Lower lobe of right lung (tissue), 2 donors: ENCODE results near the gene PTPN2. TPM values are rescaled to one million over a fixed set of nuclear protein-coding genes. Genes with fewer than 3 reads are reported as not detected.

Experiments used
- ATAC-seq, 2 donors: fragments of 200-7000 bp; cut with Tn5 transposase; one replicate each; pipeline ENCODE4 v1.9.1; 2020 to 2022; ENCODE audit warnings: mild to moderate bottlenecking in 2 of 2, moderate library complexity in 2 of 2
- DNase-seq: peaks from one replicate; pipeline ENCODE4 v3.0.0-alpha.2; 2020
- H3K27ac ChIP-seq: fragments of 200-600 bp; one replicate; pipeline ENCODE4 v1.8.0; 2022
- H3K27me3 ChIP-seq: fragments of 200-600 bp; one replicate; pipeline ENCODE4 v1.8.0; 2022; ENCODE audit warnings: low read depth
- H3K36me3 ChIP-seq: fragments of 200-600 bp; one replicate; pipeline ENCODE4 v1.8.0; 2022; ENCODE audit warnings: mild to moderate bottlenecking
- H3K4me1 ChIP-seq: fragments of 200-600 bp; one replicate; pipeline ENCODE4 v1.8.0; 2022
- H3K4me3 ChIP-seq: fragments of 200-600 bp; one replicate; pipeline ENCODE4 v1.8.0; 2022; ENCODE audit warnings: mild to moderate bottlenecking
- H3K9me3 ChIP-seq: fragments of 200-600 bp; one replicate; pipeline ENCODE4 v1.8.0; 2022
- intact Hi-C: fragments of 100-400 bp; cut with DNase I; formaldehyde crosslinking; loops from one replicate; pipeline ENCODE4 v1.11.0; 2022
- total RNA-seq: library from RNA; stranded (reverse); fragmentation: NEBNext Ultra II Directional; extraction: Animal tissue kit (Norgen Biotek cat#: 25700); gene quantifications from one replicate; pipeline ENCODE4 v1.2.1, GENCODE V29; 2021
- TF ChIP-seq, protein P1 (sequence below): fragments of 200-600 bp; IDR thresholded peaks from one replicate; pipeline ENCODE4 v1.8.0; 2022; ENCODE audit warnings: antibody characterized with exemption, mild to moderate bottlenecking
- donor health status: DM: no; HTN: yes; CAD: no; lungs with severe emphysema.

PTPN2 gene
- total RNA-seq, 1 donor from 2014 or later = 52.6 TPM

DNA sequence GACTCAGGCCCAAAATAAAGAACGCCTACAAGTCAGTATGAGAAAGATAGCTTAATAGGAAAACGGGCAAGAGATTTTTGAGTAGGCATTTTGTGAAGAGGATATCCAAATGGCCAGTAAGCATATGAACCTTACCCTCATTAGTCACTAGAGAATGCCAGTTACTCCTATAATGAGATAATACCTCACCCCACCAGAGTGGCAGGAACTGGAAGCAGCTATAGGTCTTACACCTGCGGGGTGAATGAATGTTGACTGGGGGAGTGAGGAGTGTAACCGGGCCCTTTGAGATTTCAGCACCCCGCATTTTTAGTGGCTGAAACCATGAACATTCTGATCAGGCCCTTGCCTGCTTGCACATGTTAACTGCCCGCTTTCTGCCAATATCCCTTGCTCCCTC lies 7.5 kb upstream of the PTPN2 start:
- TF ChIP-seq, protein P1, sequence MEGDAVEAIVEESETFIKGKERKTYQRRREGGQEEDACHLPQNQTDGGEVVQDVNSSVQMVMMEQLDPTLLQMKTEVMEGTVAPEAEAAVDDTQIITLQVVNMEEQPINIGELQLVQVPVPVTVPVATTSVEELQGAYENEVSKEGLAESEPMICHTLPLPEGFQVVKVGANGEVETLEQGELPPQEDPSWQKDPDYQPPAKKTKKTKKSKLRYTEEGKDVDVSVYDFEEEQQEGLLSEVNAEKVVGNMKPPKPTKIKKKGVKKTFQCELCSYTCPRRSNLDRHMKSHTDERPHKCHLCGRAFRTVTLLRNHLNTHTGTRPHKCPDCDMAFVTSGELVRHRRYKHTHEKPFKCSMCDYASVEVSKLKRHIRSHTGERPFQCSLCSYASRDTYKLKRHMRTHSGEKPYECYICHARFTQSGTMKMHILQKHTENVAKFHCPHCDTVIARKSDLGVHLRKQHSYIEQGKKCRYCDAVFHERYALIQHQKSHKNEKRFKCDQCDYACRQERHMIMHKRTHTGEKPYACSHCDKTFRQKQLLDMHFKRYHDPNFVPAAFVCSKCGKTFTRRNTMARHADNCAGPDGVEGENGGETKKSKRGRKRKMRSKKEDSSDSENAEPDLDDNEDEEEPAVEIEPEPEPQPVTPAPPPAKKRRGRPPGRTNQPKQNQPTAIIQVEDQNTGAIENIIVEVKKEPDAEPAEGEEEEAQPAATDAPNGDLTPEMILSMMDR = no peak
- intact Hi-C loops = no loop called here

DNA sequence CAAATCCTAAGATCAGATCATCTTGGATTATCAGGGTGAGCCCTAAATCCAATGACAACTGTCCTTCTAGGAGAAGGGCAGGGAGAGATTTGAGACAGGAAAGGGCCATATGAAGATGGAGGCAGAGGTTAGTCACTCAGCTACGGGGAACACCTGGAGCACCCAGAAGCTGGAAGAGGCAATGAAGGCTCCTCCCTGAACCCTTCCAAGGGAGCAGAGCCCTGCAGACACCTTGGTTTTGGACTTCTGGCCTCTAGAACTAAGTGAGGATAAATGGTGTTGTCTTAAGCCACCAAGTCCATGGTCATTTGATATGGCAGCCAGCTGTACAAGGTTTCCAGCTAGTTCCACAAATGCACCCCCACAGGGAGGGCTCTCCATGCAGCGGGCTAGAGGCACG lies 6.9 kb upstream of the PTPN2 start:
- no peak for DNase-seq
- no peaks in the 10 kb centered on the region for H3K4me1 ChIP-seq
- no peak overlapping the region for H3K4me3 ChIP-seq
- H3K27ac ChIP-seq = no peak overlapping the region
- no peaks in the 10 kb centered on the region for H3K36me3 ChIP-seq
- no peaks in the 10 kb centered on the region for H3K9me3 ChIP-seq
- peaks cover 4% of the 10 kb centered on the region for H3K27me3 ChIP-seq
- no peak for ATAC-seq
- TF ChIP-seq, protein P1 = no peak
- intact Hi-C loops = no loop called here

More for the DNA sequence above, 7.5 kb upstream of the PTPN2 start:
- Histone ChIP-seq H3K27me3 (peaks cover 4% of the 10 kb centered on the region), H3K9me3 (no peaks in the 10 kb centered on the region), H3K4me1 (no peaks in the 10 kb centered on the region), H3K27ac (no peak overlapping the region), H3K36me3 (no peaks in the 10 kb centered on the region), H3K4me3 (no peak overlapping the region)
- ATAC-seq = no peak
- DNase-seq = no peak

DNA sequence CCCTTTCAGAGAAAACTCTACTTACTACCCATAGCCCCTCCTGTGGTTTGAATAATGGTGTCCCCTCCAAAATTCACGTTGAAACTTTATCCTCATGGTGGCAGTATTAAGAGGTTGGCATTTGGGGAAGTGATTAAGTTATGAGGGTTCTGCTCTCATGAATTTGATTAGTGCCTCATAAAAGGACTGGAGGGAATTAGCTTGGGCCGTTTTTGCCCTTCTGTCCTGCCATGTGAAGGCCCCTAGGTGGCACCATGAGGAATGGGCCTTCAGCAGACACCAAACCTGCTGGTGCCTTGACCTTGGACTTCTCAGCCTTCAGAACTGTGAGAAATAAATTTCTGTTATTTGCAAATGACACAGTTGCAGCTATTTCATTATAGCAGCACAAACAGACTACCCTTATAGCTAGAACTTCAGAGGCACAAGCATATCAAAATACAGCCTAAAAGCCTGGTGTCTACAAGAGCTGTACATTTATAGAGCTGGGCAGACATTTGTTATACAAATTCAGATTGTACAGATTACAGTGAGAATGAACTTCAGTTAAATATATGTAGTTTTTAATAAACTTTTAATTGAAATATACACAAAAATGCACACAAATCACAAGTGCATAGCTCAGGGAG lies 2.6 kb upstream of the PTPN2 start:
- TF ChIP-seq, protein P1 = peak; percentile 39
- ATAC-seq (no peak), DNase-seq (no peak)

DNA sequence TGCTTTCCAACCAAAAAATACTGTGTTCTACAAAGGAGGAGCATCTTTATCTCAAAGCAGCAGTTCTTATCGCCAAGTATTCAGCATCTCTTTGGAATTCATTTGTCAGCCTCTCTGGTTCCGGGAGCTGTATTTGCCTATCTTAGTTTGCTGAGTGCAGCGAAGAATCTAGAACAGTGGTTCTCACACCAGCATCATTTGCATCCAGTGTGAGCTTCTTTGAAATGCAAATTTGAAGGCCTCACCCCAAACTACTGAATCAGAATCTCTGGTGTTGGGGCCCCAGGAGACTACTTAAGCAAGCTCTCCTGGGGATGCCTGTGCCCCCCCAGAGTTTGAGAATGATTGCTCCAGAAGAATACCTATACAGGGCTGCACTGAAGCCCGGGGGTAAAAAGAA lies 1.5 kb upstream of the PTPN2 start:
- Histone ChIP-seq H3K9me3 (no peaks in the 10 kb centered on the region), H3K27ac (no peak overlapping the region)

More for the DNA sequence above, 2.6 kb upstream of the PTPN2 start:
- Histone ChIP-seq H3K27ac (no peak overlapping the region), H3K36me3 (no peaks in the 10 kb centered on the region), H3K9me3 (no peaks in the 10 kb centered on the region), H3K4me3 (no peak overlapping the region), H3K4me1 (peaks cover 23% of the 10 kb centered on the region), H3K27me3 (no peaks in the 10 kb centered on the region)
- intact Hi-C loops = no loop called here

DNA sequence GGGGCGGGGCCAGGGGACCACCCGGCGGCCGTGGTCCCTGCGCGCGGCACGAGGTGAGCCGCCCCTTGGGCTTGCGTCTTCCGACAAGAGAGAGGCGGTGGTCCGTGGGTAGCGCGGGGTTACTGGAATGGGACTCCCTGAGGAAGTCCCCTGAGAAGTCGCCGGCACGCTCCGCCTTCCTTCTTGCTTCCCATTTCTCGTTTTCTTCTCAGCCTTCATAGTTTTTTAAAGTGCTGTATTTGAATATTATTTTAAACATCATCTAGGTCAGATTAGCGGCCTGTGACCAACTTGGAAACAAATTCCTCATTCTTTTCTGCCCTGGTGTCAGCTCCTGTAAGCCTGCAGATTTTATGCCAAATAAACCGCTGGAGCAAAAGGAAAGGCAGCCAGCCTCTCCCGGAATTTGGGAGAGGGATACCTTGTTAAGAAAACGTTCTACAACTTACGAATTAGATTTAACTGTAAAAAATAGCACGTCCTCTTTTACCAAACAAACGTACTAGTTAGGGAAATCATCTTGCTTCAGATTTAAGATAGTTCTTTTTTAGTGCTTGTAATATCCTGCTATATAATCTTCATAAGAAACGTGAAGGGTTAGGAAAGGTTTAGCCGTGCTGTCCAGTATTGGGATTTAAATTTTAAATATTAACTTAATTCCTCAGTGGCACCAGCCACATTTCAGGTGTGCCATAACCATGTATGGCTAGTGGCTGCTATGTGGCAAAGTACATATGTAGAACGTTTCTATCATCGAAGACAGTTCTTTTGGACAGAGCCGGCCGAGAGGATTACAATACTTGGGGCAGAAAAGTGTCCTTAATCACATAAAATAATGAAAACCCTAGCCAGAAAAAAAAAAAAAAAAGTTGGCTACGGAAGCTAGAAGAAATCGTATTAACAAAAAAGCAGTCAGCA lies 628 bp upstream of the PTPN2 start:
- intact Hi-C loops = no loop called here
- Histone ChIP-seq H3K4me1 (peaks cover 42% of the 10 kb centered on the region), H3K27me3 (no peaks in the 10 kb centered on the region), H3K9me3 (no peaks in the 10 kb centered on the region), H3K4me3 (peak overlapping the region; percentile 71), H3K36me3 (no peaks in the 10 kb centered on the region), H3K27ac (peak overlapping the region; percentile 99)
- TF ChIP-seq, protein P1 = no peak
- ATAC-seq (no peak), DNase-seq (peak; percentile 88)

More for the DNA sequence above, 1.5 kb upstream of the PTPN2 start:
- intact Hi-C loops = no loop called here
- H3K4me3 ChIP-seq = no peak overlapping the region
- peaks cover 34% of the 10 kb centered on the region for H3K4me1 ChIP-seq
- TF ChIP-seq, protein P1 = no peak
- DNase-seq (no peak), ATAC-seq (no peak)
- no peaks in the 10 kb centered on the region for H3K36me3 ChIP-seq
- H3K27me3 ChIP-seq = no peaks in the 10 kb centered on the region
